Esophagus squamous epithelium (tissue), 4 donors: ENCODE data around the gene GPR18.

Experiments used
- CTCF ChIP-seq, 6 experiments: fragments of 450-650 bp in 4 of 6; fragments of 200-600 bp in 2 of 6; sonication (generic) in 2 of 6; IDR thresholded peaks; one replicate each; pipeline ENCODE4 v1.5.1; 2016 to 2019; ENCODE audit warnings: antibody characterized with exemption in 6 of 6, mild to moderate bottlenecking in 4 of 6, moderate library complexity in 4 of 6
- POLR2A ChIP-seq, 4 donors: fragments of 450-650 bp; IDR thresholded peaks; one replicate each; pipeline ENCODE4 v1.6.1; 2017; ENCODE audit warnings: antibody characterized with exemption in 4 of 4, mild to moderate bottlenecking in 4 of 4, moderate library complexity in 3 of 4

- TF ChIP-seq CTCF (IDR thresholded peaks at IDR 0.05) (no peak), POLR2A (IDR thresholded peaks at IDR 0.05) (no peak)
These were observed 40.6 kb downstream of the GPR18 start for GRCh38 chr13:99217461-99218110.
